KMS-11 (cell line): ENCODE results near the gene CFAP46.

Source experiments
- H2AFZ ChIP-seq: fragments of 200-600 bp; sonication (generic); 2 replicates; pipeline ENCODE4 v1.6.1; 2016; ENCODE audit warnings: antibody characterized with exemption, mixed run types, low read depth
- H3K27ac ChIP-seq: fragments of 200-600 bp; sonication (generic); 2 replicates; pipeline ENCODE4 v1.6.1; 2016; ENCODE audit warnings: mild to moderate bottlenecking, mixed run types
- H3K27me3 ChIP-seq: fragments of 200-600 bp; sonication (generic); 2 replicates; pipeline ENCODE4 v1.6.1; 2017; ENCODE audit warnings: mild to moderate bottlenecking, low read depth, mixed run types, moderate library complexity; ENCODE audit not compliant: insufficient read depth
- H3K36me3 ChIP-seq: fragments of 200-600 bp; sonication (generic); 2 replicates; pipeline ENCODE4 v1.6.1; 2017; ENCODE audit warnings: mild to moderate bottlenecking, mixed run types; ENCODE audit not compliant: insufficient read depth
- H3K4me1 ChIP-seq: fragments of 200-600 bp; sonication (generic); 2 replicates; pipeline ENCODE4 v1.6.1; 2016; ENCODE audit warnings: mild to moderate bottlenecking, low read depth, mixed run types; ENCODE audit not compliant: poor library complexity, severe bottlenecking
- H3K4me2 ChIP-seq: fragments of 200-600 bp; sonication (generic); 2 replicates; pipeline ENCODE4 v1.7.0; 2016; ENCODE audit warnings: mild to moderate bottlenecking, mixed run types
- H3K4me3 ChIP-seq: fragments of 200-600 bp; sonication (generic); IDR thresholded peaks from 2 replicates; pipeline ENCODE4 v1.6.1; 2017; ENCODE audit warnings: low read depth, low read length, mixed read lengths; ENCODE audit not compliant: insufficient read depth
- H3K79me2 ChIP-seq: fragments of 200-600 bp; sonication (generic); 2 replicates; pipeline ENCODE4 v1.6.1; 2016; ENCODE audit warnings: low read depth, mixed run types; ENCODE audit not compliant: insufficient read depth
- H3K9ac ChIP-seq: fragments of 200-600 bp; sonication (generic); 2 replicates; pipeline ENCODE4 v1.6.1; 2016; ENCODE audit warnings: mild to moderate bottlenecking, mixed run types
- H4K20me1 ChIP-seq: fragments of 200-600 bp; sonication (generic); 2 replicates; pipeline ENCODE4 v1.6.1; 2016; ENCODE audit warnings: mild to moderate bottlenecking, mixed run types; ENCODE audit not compliant: insufficient read depth
- TF ChIP-seq, protein P1 (sequence below): fragments of 200-600 bp; sonication (generic); conservative IDR thresholded peaks from 2 replicates; pipeline ENCODE4 v1.6.1; 2017; ENCODE audit warnings: low read depth, mild to moderate bottlenecking, antibody characterized with exemption, low read length, moderate library complexity, mixed read lengths

The CFAP46 gene

GRCh38 chr10:132866601-132867381, 75.6 kb downstream of the CFAP46 start:
- no peak overlapping the region for H2AFZ ChIP-seq
- no peak overlapping the region for H3K4me2 ChIP-seq
- no peak overlapping the region for H3K4me3 ChIP-seq
- H3K27ac ChIP-seq: no peak overlapping the region
- no peaks in the 10 kb centered on the region for H3K36me3 ChIP-seq
- H3K27me3 ChIP-seq: peaks cover 48% of the 10 kb centered on the region
- H4K20me1 ChIP-seq: no peaks in the 10 kb centered on the region
- TF ChIP-seq, protein P1, sequence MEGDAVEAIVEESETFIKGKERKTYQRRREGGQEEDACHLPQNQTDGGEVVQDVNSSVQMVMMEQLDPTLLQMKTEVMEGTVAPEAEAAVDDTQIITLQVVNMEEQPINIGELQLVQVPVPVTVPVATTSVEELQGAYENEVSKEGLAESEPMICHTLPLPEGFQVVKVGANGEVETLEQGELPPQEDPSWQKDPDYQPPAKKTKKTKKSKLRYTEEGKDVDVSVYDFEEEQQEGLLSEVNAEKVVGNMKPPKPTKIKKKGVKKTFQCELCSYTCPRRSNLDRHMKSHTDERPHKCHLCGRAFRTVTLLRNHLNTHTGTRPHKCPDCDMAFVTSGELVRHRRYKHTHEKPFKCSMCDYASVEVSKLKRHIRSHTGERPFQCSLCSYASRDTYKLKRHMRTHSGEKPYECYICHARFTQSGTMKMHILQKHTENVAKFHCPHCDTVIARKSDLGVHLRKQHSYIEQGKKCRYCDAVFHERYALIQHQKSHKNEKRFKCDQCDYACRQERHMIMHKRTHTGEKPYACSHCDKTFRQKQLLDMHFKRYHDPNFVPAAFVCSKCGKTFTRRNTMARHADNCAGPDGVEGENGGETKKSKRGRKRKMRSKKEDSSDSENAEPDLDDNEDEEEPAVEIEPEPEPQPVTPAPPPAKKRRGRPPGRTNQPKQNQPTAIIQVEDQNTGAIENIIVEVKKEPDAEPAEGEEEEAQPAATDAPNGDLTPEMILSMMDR: no peak
- no peak overlapping the region for H3K9ac ChIP-seq
- H3K4me1 ChIP-seq: no peaks in the 10 kb centered on the region
- no peaks in the 10 kb centered on the region for H3K79me2 ChIP-seq

DNA sequence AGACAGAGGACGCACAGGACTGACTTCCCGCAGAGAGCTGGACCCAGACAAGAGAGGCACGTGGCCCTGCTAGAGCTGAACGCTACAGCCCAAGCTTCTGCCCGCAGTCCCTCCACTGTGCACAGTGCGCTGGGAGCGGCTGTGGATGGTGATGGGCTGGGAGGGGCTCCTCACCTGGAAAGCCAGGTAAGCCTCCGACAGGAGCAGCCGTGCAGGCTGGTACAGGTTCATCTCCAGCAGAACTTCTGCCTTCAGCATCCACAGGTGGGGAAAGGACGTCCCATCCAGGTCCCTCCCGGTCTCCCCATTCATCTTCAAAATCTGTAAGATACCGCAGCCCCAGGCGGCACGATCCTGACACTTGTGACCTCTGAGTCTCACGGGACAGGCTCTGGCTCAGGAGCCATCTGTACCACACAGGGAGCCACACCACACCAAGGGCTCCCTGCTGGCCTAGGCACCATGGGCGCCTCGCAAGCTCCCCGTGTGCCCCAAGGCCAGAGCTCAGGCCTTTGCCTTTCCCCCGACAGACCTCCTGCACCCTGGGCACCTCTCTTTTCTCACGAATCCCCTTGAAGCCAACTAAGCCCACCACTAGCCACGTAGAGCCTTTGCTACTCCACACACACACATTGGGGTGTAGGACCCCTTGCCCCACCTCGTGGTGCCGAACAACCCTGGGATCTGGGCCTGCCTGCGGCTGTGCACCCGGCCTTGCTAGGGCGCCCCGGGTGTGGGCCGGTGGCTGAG, 76.3 kb downstream of the CFAP46 start:
- no peaks in the 10 kb centered on the region for H3K36me3 ChIP-seq
- H2AFZ ChIP-seq: no peak overlapping the region
- no peaks in the 10 kb centered on the region for H3K79me2 ChIP-seq
- H3K4me2 ChIP-seq: no peak overlapping the region
- no peak overlapping the region for H3K9ac ChIP-seq
- no peaks in the 10 kb centered on the region for H4K20me1 ChIP-seq
- H3K27ac ChIP-seq: no peak overlapping the region
- H3K27me3 ChIP-seq: peaks cover 46% of the 10 kb centered on the region
- no peaks in the 10 kb centered on the region for H3K4me1 ChIP-seq
- TF ChIP-seq, protein P1: no peak
- H3K4me3 ChIP-seq: no peak overlapping the region

DNA sequence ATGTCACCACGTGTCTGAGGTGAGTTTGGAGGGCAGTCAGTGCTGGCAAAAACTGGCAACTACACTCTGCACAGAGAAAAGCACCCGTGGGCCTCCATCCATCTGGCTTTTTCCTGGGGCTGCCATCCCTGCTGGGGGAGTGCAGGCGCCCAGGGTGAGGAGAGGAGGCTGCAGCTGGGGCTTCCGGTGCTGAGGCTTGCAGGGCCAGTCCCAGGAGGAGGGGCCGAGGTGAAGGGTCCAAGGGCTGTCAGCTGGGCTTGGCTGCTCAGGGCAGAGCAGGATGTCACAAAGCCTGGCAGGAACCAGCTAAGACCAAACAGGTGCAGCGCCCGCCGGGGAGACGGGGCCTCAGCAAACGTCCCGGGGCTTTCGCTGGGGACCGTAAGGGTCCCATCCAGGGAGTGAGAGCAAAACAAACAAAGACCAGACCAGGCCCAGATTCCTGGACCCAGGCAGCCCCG, 77.2 kb downstream of the CFAP46 start:
- no peaks in the 10 kb centered on the region for H3K79me2 ChIP-seq
- no peaks in the 10 kb centered on the region for H3K36me3 ChIP-seq
- H3K27ac ChIP-seq: no peak overlapping the region
- no peak overlapping the region for H3K4me3 ChIP-seq
- no peak overlapping the region for H3K9ac ChIP-seq
- H3K27me3 ChIP-seq: peaks cover 45% of the 10 kb centered on the region
- H3K4me1 ChIP-seq: no peaks in the 10 kb centered on the region
- TF ChIP-seq, protein P1: no peak
- no peak overlapping the region for H3K4me2 ChIP-seq
- H4K20me1 ChIP-seq: no peaks in the 10 kb centered on the region
- no peak overlapping the region for H2AFZ ChIP-seq

GRCh38 chr10:132862485-132863420, 79.6 kb downstream of the CFAP46 start:
- no peaks in the 10 kb centered on the region for H3K36me3 ChIP-seq
- no peaks in the 10 kb centered on the region for H3K4me1 ChIP-seq
- no peak overlapping the region for H3K4me3 ChIP-seq
- no peak overlapping the region for H2AFZ ChIP-seq
- TF ChIP-seq, protein P1: no peak
- H4K20me1 ChIP-seq: no peaks in the 10 kb centered on the region
- peaks cover 39% of the 10 kb centered on the region for H3K27me3 ChIP-seq
- H3K79me2 ChIP-seq: no peaks in the 10 kb centered on the region
- H3K9ac ChIP-seq: no peak overlapping the region
- no peak overlapping the region for H3K27ac ChIP-seq
- no peak overlapping the region for H3K4me2 ChIP-seq
